Heart left ventricle (tissue), 13 donors: ENCODE data around the gene VSIG10L2.

ENCODE experiments used
- CTCF ChIP-seq, 12 donors: fragments of 200-600 bp; sonication (generic) in 4 of 12; IDR thresholded peaks; one replicate each; pipeline versions ENCODE4 v1.5.0 to v1.8.0; 2018 to 2022; ENCODE audit warnings: antibody characterized with exemption in 12 of 12, mild to moderate bottlenecking in 5 of 12
- POLR2A ChIP-seq, 2 donors: fragments of 450-650 bp; IDR thresholded peaks; one replicate each; pipeline ENCODE4 v1.6.1; 2017; ENCODE audit warnings: antibody characterized with exemption in 2 of 2, mild to moderate bottlenecking in 2 of 2, moderate library complexity in 2 of 2
- donor health status: ischemic (EF 13 %, LVEDD 7.1; RV severe dilation, severe dysfunction).
- donor health status: DM: no; HTN: yes; CAD: no.
- donor health status: DM: no; HTN: no; CAD: no.
- donor health status: ischemic (EF 25% LVEDD 6.9; RV normal size, moderate dysfunction).
- donor health status: ischemic (EF 25% LVEDD 5.7; RV mildly dilated, moderate dysfunction).
- donor health status: ischemic (EF 35%, LVEDD 5.7; RV mildly dilated, moderate dysfunction).
- donor health status: nonischemic (EF 11% LVEDD 7.7; RV severe dilation, severe dysfunction).
- donor health status: DM: yes; HTN: yes; CAD: no.
- donor health status: PGD.
- donor health status: ischemic (EF 29% LVEDD 5.4; RV normal size, mild dysfunction).
- donor health status: nonischemic (EF 23%, LVEDD 6.1; RV moderate dilation, normal function).

GRCh38 chr11:125968354-125968753 is 22.5 kb downstream of the VSIG10L2 start:
- TF ChIP-seq CTCF (IDR thresholded peaks at IDR 0.05) (no peak), POLR2A (IDR thresholded peaks at IDR 0.05) (no peak)
